KOPT-K1 (cell line): ENCODE results near the gene KRTAP5-6.
A peak's percentile ranks its signal among the peaks of the same experiment; 100 is the strongest.

ENCODE experiments used
- H3K27ac ChIP-seq: fragments of 200-600 bp; sonication (generic); 2 replicates; pipeline ENCODE4 v1.5.1; 2016; ENCODE audit warnings: antibody characterized with exemption, mild to moderate bottlenecking, low read depth, low read length; ENCODE audit not compliant: poor library complexity, severe bottlenecking
- H3K36me3 ChIP-seq: fragments of 200-600 bp; sonication (generic); 2 replicates; pipeline ENCODE4 v1.5.1; 2017; ENCODE audit warnings: antibody characterized with exemption, mild to moderate bottlenecking, low read length, moderate library complexity; ENCODE audit not compliant: insufficient read depth
- H3K9me3 ChIP-seq: fragments of 200-600 bp; sonication (generic); 2 replicates; pipeline ENCODE4 v1.5.1; 2017; ENCODE audit warnings: antibody characterized with exemption, low read length, mild to moderate bottlenecking; ENCODE audit not compliant: insufficient read depth, poor library complexity, severe bottlenecking

Gene KRTAP5-6

GRCh38 chr11:1728931-1729691, 32.1 kb downstream of the KRTAP5-6 start:
- H3K36me3 ChIP-seq: no peaks in the 10 kb centered on the region
- peak overlapping the region; percentile 70 for H3K27ac ChIP-seq
- H3K9me3 ChIP-seq: no peaks in the 10 kb centered on the region

GRCh38 chr11:1729692-1730011, 32.7 kb downstream of the KRTAP5-6 start:
- no peaks in the 10 kb centered on the region for H3K36me3 ChIP-seq
- H3K9me3 ChIP-seq: no peaks in the 10 kb centered on the region
- H3K27ac ChIP-seq: peak overlapping the region; percentile 70

GRCh38 chr11:1730059-1730629, 33.1 kb downstream of the KRTAP5-6 start:
- no peaks in the 10 kb centered on the region for H3K36me3 ChIP-seq
- H3K9me3 ChIP-seq: no peaks in the 10 kb centered on the region
- H3K27ac ChIP-seq: peak overlapping the region; percentile 70

- Histone ChIP-seq H3K27ac (no peak overlapping the region), H3K36me3 (no peaks in the 10 kb centered on the region), H3K9me3 (peaks cover 9% of the 10 kb centered on the region)
These were observed 34.6 kb downstream of the KRTAP5-6 start for GRCh38 chr11:1731451-1732059.

- Histone ChIP-seq H3K36me3 (no peaks in the 10 kb centered on the region), H3K27ac (no peak overlapping the region), H3K9me3 (peaks cover 19% of the 10 kb centered on the region)
These were observed 35.5 kb downstream of the KRTAP5-6 start for GRCh38 chr11:1732418-1733008.

- no peak overlapping the region for H3K27ac ChIP-seq
- peaks cover 24% of the 10 kb centered on the region for H3K9me3 ChIP-seq
- H3K36me3 ChIP-seq: no peaks in the 10 kb centered on the region
These were observed 36.2 kb downstream of the KRTAP5-6 start for GRCh38 chr11:1733009-1733715.

GRCh38 chr11:1733716-1734640, 37.0 kb downstream of the KRTAP5-6 start:
- Histone ChIP-seq H3K27ac (peak overlapping the region; percentile 7), H3K36me3 (no peaks in the 10 kb centered on the region), H3K9me3 (peaks cover 24% of the 10 kb centered on the region)

GRCh38 chr11:1734641-1735081, 37.7 kb downstream of the KRTAP5-6 start:
- no peaks in the 10 kb centered on the region for H3K36me3 ChIP-seq
- H3K27ac ChIP-seq: no peak overlapping the region
- H3K9me3 ChIP-seq: peaks cover 24% of the 10 kb centered on the region

- Histone ChIP-seq H3K9me3 (peaks cover 24% of the 10 kb centered on the region), H3K27ac (no peak overlapping the region), H3K36me3 (no peaks in the 10 kb centered on the region)
These were observed 38.3 kb downstream of the KRTAP5-6 start for GRCh38 chr11:1735271-1735670.

GRCh38 chr11:1736447-1736992, 39.5 kb downstream of the KRTAP5-6 start:
- H3K27ac ChIP-seq: no peak overlapping the region
- H3K36me3 ChIP-seq: no peaks in the 10 kb centered on the region
- peaks cover 24% of the 10 kb centered on the region for H3K9me3 ChIP-seq

GRCh38 chr11:1737080-1737757, 40.2 kb downstream of the KRTAP5-6 start:
- H3K9me3 ChIP-seq: peaks cover 24% of the 10 kb centered on the region
- H3K27ac ChIP-seq: no peak overlapping the region
- no peaks in the 10 kb centered on the region for H3K36me3 ChIP-seq

- Histone ChIP-seq H3K9me3 (peaks cover 24% of the 10 kb centered on the region), H3K36me3 (no peaks in the 10 kb centered on the region), H3K27ac (no peak overlapping the region)
These were observed 41.4 kb downstream of the KRTAP5-6 start for GRCh38 chr11:1738380-1738779.

- no peak overlapping the region for H3K27ac ChIP-seq
- no peaks in the 10 kb centered on the region for H3K36me3 ChIP-seq
- H3K9me3 ChIP-seq: peaks cover 24% of the 10 kb centered on the region
These were observed 42.6 kb downstream of the KRTAP5-6 start for GRCh38 chr11:1739576-1739975.
